Small intestine (tissue), 7 donors: ENCODE results near the gene RNU7-1. TPM values are rescaled to one million over a fixed set of nuclear protein-coding genes. Genes with fewer than 3 reads are reported as not detected.

Source experiments
- DNase-seq, 2 donors: peaks; one replicate each; pipeline versions ENCODE4 v3.0.0 to v3.0.0-alpha.2; 2013
- FAIRE-seq: peaks from 2 replicates; lab custom pipeline; 2012; peaks lifted over from hg19 to GRCh38; lab: Jason Lieb, UNC
- H3K27ac ChIP-seq, 3 donors: one replicate each; pipeline ENCODE4 v1.5.1; 2013; ENCODE audit warnings: low read length in 2 of 3, mild to moderate bottlenecking in 2 of 3, control low read depth in 1 of 3, inconsistent platforms in 1 of 3, low read depth in 1 of 3, moderate library complexity in 1 of 3
- H3K27me3 ChIP-seq, 3 donors: one replicate each; pipeline ENCODE4 v1.6.1; 2013; ENCODE audit warnings: low read length in 3 of 3, inconsistent platforms in 1 of 3; ENCODE audit not compliant: control insufficient read depth in 3 of 3, insufficient read depth in 3 of 3
- H3K36me3 ChIP-seq, 3 donors: one replicate each; pipeline ENCODE4 v1.6.1; 2013; ENCODE audit warnings: low read length in 3 of 3, inconsistent platforms in 1 of 3, low read depth in 1 of 3, mild to moderate bottlenecking in 1 of 3, moderate library complexity in 1 of 3; ENCODE audit not compliant: control insufficient read depth in 3 of 3, insufficient read depth in 2 of 3
- H3K4me1 ChIP-seq, 3 donors: one replicate each; pipeline ENCODE4 v1.6.1; 2013; ENCODE audit warnings: low read length in 2 of 3, inconsistent platforms in 1 of 3, low read depth in 1 of 3, mild to moderate bottlenecking in 1 of 3, moderate library complexity in 1 of 3; ENCODE audit not compliant: control insufficient read depth in 3 of 3, insufficient read depth in 2 of 3
- H3K4me3 ChIP-seq, 3 donors: one replicate each; pipeline ENCODE4 v1.5.1; 2013; ENCODE audit warnings: low read length in 3 of 3, control low read depth in 1 of 3, inconsistent platforms in 1 of 3, low read depth in 1 of 3, mild to moderate bottlenecking in 1 of 3, moderate library complexity in 1 of 3
- H3K9me3 ChIP-seq, 2 donors: one replicate each; pipeline ENCODE4 v1.6.1; 2013; ENCODE audit warnings: low read depth in 1 of 2, low read length in 1 of 2; ENCODE audit not compliant: control insufficient read depth in 2 of 2, insufficient read depth in 1 of 2
- WGBS, 3 donors: extraction: QIAGEN DNeasy Blood & Tissue Kit; methylation state at CpG; one replicate each; pipeline ENCODE4 v1.1.7; 2013; 5-methylcytosine and 5-hydroxymethylcytosine counted together
- polyA plus RNA-seq, 4 donors: library from polyadenylated mRNA; stranded (reverse) in 3 of 4; unstranded in 1 of 4; fragments of 200-250 nt in 3 of 4; fragments of 120-200 nt in 1 of 4; gene quantifications; one replicate each; pipeline versions ENCODE4 v1.2.1 to v1.2.3, GENCODE V29; 2013
- donor health status: healthy with polysubstance abuse.
- donor health status: control.
- donor health status: control.
- donor health status: Bipolar disorder and iron deficiency.
- donor health status: healthy.

Gene RNU7-1
- polyA plus RNA-seq, 4 donors = not detected

GRCh38 chr12:6957151-6957701, 13.6 kb downstream of the RNU7-1 start:
- DNase-seq = no peak
- H3K27me3 ChIP-seq = no peaks in the 10 kb centered on the region
- FAIRE-seq = no peak
- peaks cover 0 to 18% (median 0%) of the 10 kb centered on the region in 3 donors for H3K4me1 ChIP-seq
- WGBS, 3 donors = 79 to 85% (median 81%) methylated on average over 20 of the region's 20 CpGs
- no peak overlapping the region for H3K27ac ChIP-seq
- H3K36me3 ChIP-seq = peaks cover 0 to 85% (median 4%) of the 10 kb centered on the region in 3 donors
- no peaks in the 10 kb centered on the region for H3K9me3 ChIP-seq
- no peak overlapping the region for H3K4me3 ChIP-seq

- DNase-seq = no peak
- H3K4me1 ChIP-seq = peaks cover 0 to 24% (median 0%) of the 10 kb centered on the region in 3 donors
- no peaks in the 10 kb centered on the region for H3K27me3 ChIP-seq
- WGBS, 3 donors = 82 to 88% (median 82%) methylated on average over 23 to 28 of the region's 28 CpGs
- H3K27ac ChIP-seq = peak overlapping the region in 2 of 3 donors; percentile 28 to 83
- no peak overlapping the region for H3K4me3 ChIP-seq
- no peak for FAIRE-seq
- H3K36me3 ChIP-seq = peaks cover 0 to 78% (median 4%) of the 10 kb centered on the region in 3 donors
- no peaks in the 10 kb centered on the region for H3K9me3 ChIP-seq
Observed at GRCh38 chr12:6957741-6958608, 14.4 kb downstream of the RNU7-1 start.

GRCh38 chr12:6958609-6959057, 15.0 kb downstream of the RNU7-1 start:
- Histone ChIP-seq H3K27me3 (no peaks in the 10 kb centered on the region), H3K4me1 (peaks cover 0 to 23% (median 0%) of the 10 kb centered on the region in 3 donors), H3K27ac (peak overlapping the region; percentile 28 to 83 (median 35)), H3K36me3 (peaks cover 0 to 72% (median 4%) of the 10 kb centered on the region in 3 donors), H3K4me3 (peak overlapping the region in 1 of 3 donors; percentile 1), H3K9me3 (no peaks in the 10 kb centered on the region)
- DNase-seq (no peak), FAIRE-seq (no peak)
- WGBS, 3 donors = 59 to 80% (median 65%) methylated on average over 10 of the region's 10 CpGs

GRCh38 chr12:6959058-6959804, 15.6 kb downstream of the RNU7-1 start:
- Histone ChIP-seq H3K27me3 (no peaks in the 10 kb centered on the region), H3K4me1 (peaks cover 0 to 21% (median 0%) of the 10 kb centered on the region in 3 donors), H3K27ac (peak overlapping the region; percentile 28 to 83 (median 35)), H3K36me3 (peaks cover 0 to 73% (median 4%) of the 10 kb centered on the region in 3 donors), H3K4me3 (peak overlapping the region in 1 of 3 donors; percentile 1), H3K9me3 (no peaks in the 10 kb centered on the region)
- DNase-seq (peak in 1 of 2 donors; percentile 52), FAIRE-seq (no peak)
- WGBS, 3 donors = 56 to 83% (median 68%) methylated on average over 23 to 24 of the region's 24 CpGs

GRCh38 chr12:6959805-6960592, 16.4 kb downstream of the RNU7-1 start:
- DNase-seq (no peak), FAIRE-seq (no peak)
- peaks cover 0 to 75% (median 4%) of the 10 kb centered on the region in 3 donors for H3K36me3 ChIP-seq
- no peak overlapping the region for H3K4me3 ChIP-seq
- H3K4me1 ChIP-seq = peaks cover 0 to 27% (median 0%) of the 10 kb centered on the region in 3 donors
- peak overlapping the region in 1 of 3 donors; percentile 99 for H3K27ac ChIP-seq
- no peaks in the 10 kb centered on the region for H3K9me3 ChIP-seq
- 88 to 89% (median 88%) methylated on average over 25 to 26 of the region's 26 CpGs for WGBS, 3 donors
- H3K27me3 ChIP-seq = no peaks in the 10 kb centered on the region

- Histone ChIP-seq H3K27me3 (no peaks in the 10 kb centered on the region), H3K4me1 (peaks cover 0 to 33% (median 2%) of the 10 kb centered on the region in 3 donors), H3K36me3 (peaks cover 3 to 73% (median 4%) of the 10 kb centered on the region in 3 donors), H3K9me3 (no peaks in the 10 kb centered on the region), H3K4me3 (no peak overlapping the region), H3K27ac (peak overlapping the region; percentile 98 to 99 (median 98))
- FAIRE-seq (no peak), DNase-seq (peak in 1 of 2 donors; percentile 44)
- WGBS, 3 donors = 71 to 75% (median 74%) methylated on average over 12 to 13 of the region's 13 CpGs
Observed at GRCh38 chr12:6960593-6961277, 17.1 kb downstream of the RNU7-1 start.

- 5 to 31% (median 7%) methylated on average over 24 of the region's 24 CpGs for WGBS, 3 donors
- FAIRE-seq = no peak
- no peaks in the 10 kb centered on the region for H3K27me3 ChIP-seq
- H3K4me3 ChIP-seq = peak overlapping the region in 2 of 3 donors; percentile 74 to 88
- peaks cover 0 to 39% (median 2%) of the 10 kb centered on the region in 3 donors for H3K4me1 ChIP-seq
- DNase-seq = peak; percentile 63 to 85
- peak overlapping the region; percentile 98 to 99 (median 98) for H3K27ac ChIP-seq
- H3K9me3 ChIP-seq = no peaks in the 10 kb centered on the region
- H3K36me3 ChIP-seq = peaks cover 3 to 71% (median 5%) of the 10 kb centered on the region in 3 donors
Observed at GRCh38 chr12:6961278-6961694, 17.7 kb downstream of the RNU7-1 start.
